SK-N-MC (cell line): Measurements from ENCODE around the gene GPC5.
A peak's percentile ranks its signal among the peaks of the same experiment; 100 is the strongest.
"Not testable (repeated sequence)": the region's sequence is repeated elsewhere in the genome, so short reads cannot be mapped to it uniquely, and the experiment has no call there.

Experiments used
- DNase-seq: peaks from one replicate; pipeline ENCODE4 v3.0.0-alpha.2; 2011; ENCODE audit warnings: low read depth, low spot score
- H3K27ac ChIP-seq: fragments of 200-600 bp; sonication (generic); 2 replicates; pipeline ENCODE4 v1.5.1; 2016; ENCODE audit warnings: mixed run types
- H3K36me3 ChIP-seq: fragments of 200-600 bp; sonication (generic); 2 replicates; pipeline ENCODE4 v1.6.1; 2017; ENCODE audit warnings: antibody characterized with exemption, low read length, mixed read lengths; ENCODE audit not compliant: insufficient read depth
- H3K4me3 ChIP-seq: fragments of 200-600 bp; sonication (generic); 2 replicates; pipeline ENCODE4 v1.5.1; 2016
- H3K9ac ChIP-seq: fragments of 200-600 bp; sonication (generic); 2 replicates; pipeline ENCODE4 v1.8.0; 2017; ENCODE audit warnings: mixed run types, mixed read lengths; ENCODE audit not compliant: insufficient read length
- H3K9me3 ChIP-seq: fragments of 200-600 bp; sonication (generic); 2 replicates; pipeline ENCODE4 v1.6.1; 2017; ENCODE audit warnings: low read depth, mild to moderate bottlenecking, antibody characterized with exemption, low read length, moderate library complexity, mixed read lengths
- EZH2 ChIP-seq: fragments of 200-600 bp; sonication (generic); IDR thresholded peaks from one replicate; pipeline ENCODE4 v1.6.1; 2017; ENCODE audit warnings: antibody characterized with exemption
- FOXP2 ChIP-seq: optimal IDR thresholded peaks from 2 replicates; pipeline ENCODE3; 2011; ENCODE audit warnings: mild to moderate bottlenecking, moderate library complexity; ENCODE audit not compliant: insufficient read depth; ENCODE audit errors: extremely low read length, control extremely low read depth
- POLR2AphosphoS5 ChIP-seq: IDR thresholded peaks from 2 replicates; pipeline ENCODE4 v1.6.1; 2012; ENCODE audit warnings: mild to moderate bottlenecking, low read depth, low read length, borderline replicate concordance

Gene GPC5

DNA sequence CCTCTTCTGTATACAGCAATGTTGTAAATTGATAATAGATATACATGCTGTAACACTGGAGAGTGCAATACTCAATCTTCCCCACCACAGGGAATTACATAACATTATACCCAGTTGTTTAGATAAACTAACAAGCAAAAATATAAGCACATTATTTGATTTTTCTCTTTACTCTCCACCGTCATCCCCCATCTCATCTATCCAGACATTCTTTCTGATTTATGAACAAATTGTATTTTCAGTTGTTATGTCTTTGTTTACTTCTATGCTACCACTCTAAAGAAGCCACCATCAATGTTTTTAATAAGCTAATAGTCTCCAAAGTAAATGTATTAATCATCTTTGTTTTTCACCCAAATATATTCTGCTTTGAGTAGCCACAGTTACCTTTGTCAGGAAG, 1337.5 kb downstream of the GPC5 start:
- H3K36me3 ChIP-seq = no peaks in the 10 kb centered on the region

DNA sequence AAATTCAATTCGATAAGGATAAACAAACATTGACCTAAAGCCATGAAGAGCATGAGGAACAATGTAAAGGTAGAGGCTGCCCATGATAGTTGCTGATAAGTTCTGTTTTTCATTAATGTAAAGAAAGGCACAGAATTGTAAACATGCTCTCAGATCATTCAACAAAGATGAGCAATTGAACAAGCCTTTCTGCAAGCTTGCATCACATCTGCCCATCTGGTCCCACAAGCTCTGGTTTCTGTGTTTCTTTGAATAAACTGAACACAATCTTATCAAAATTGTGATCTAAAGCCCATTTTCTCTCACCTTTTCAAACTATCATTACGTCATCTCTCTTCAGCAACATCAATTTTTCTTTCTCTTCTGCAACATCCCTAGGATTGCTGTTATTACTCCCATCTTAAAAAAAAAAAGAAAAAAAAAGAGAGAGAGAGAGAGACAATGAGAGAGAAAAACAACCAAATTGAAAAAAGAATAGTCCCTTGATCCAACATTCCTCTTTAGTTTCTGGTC, 1340.9 kb downstream of the GPC5 start:
- H3K9me3 ChIP-seq = no peaks in the 10 kb centered on the region
- DNase-seq = no peak
- H3K27ac ChIP-seq = no peak overlapping the region
- H3K9ac ChIP-seq = no peak overlapping the region
- H3K36me3 ChIP-seq = no peaks in the 10 kb centered on the region
- no peak overlapping the region for H3K4me3 ChIP-seq
- no peak for TF ChIP-seq EZH2
- TF ChIP-seq FOXP2 = no peak
- no peak for TF ChIP-seq POLR2AphosphoS5

More for the DNA sequence above, 1337.5 kb downstream of the GPC5 start:
- no peaks in the 10 kb centered on the region for H3K9me3 ChIP-seq
- no peak overlapping the region for H3K9ac ChIP-seq
- H3K27ac ChIP-seq = no peak overlapping the region
- no peak overlapping the region for H3K4me3 ChIP-seq
- no peak for TF ChIP-seq POLR2AphosphoS5
- no peak for TF ChIP-seq EZH2
- TF ChIP-seq FOXP2 = no peak
- DNase-seq = no peak

DNA sequence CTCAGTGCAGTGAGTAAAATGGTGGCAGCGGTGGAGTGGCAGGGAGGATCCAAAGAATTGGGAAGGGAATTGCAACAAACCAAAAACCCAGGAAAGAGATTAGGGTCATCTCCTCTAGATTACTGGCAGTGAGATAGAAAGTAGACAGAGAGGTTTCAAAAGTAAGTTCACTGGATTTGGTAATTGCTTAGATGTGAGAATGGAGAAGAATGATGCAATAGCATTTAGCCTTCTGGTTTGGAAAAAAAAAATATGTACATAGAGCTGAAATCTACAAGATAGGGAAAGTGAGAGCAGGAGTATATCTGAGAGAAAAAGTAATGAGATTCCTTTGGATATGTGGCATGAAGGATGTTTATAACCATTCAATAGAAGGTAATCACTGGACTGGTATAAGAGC, 1345.6 kb downstream of the GPC5 start:
- Histone ChIP-seq H3K4me3 (no peak overlapping the region), H3K9me3 (no peaks in the 10 kb centered on the region), H3K9ac (no peak overlapping the region), H3K27ac (no peak overlapping the region), H3K36me3 (no peaks in the 10 kb centered on the region)
- no peak for DNase-seq
- TF ChIP-seq POLR2AphosphoS5 = no peak
- TF ChIP-seq EZH2 = no peak
- TF ChIP-seq FOXP2 = no peak

- TF ChIP-seq FOXP2 = no peak
- no peak for TF ChIP-seq POLR2AphosphoS5
- no peak for TF ChIP-seq EZH2
- H3K9me3 ChIP-seq = no peaks in the 10 kb centered on the region
- DNase-seq = no peak
- no peak overlapping the region for H3K27ac ChIP-seq
- no peak overlapping the region for H3K9ac ChIP-seq
- H3K4me3 ChIP-seq = no peak overlapping the region
- no peaks in the 10 kb centered on the region for H3K36me3 ChIP-seq
These were observed 1346.8 kb downstream of the GPC5 start for GRCh38 chr13:92745258-92745657.

GRCh38 chr13:92752705-92753104, 1354.3 kb downstream of the GPC5 start:
- H3K4me3 ChIP-seq, DNase-seq, H3K9ac ChIP-seq: not testable (repeated sequence)

DNA sequence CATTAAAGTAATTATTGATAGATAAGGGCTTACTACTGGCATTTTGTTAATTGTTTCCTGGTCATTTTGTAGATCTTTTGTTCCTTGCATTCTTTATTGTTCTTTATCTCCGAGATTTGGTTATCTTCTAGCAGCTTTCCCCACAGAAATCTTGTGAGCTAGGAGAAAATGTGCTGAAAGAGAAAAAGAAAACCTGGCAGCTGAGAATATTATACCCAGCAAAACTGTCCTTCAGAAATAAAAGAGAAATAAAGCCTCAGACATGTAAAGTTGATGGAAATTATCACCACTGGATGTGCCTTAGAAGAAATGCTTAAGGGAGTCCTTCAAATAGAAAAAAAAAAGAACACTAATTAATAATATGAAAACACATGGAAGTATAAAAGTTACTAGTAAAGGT, 1363.3 kb downstream of the GPC5 start:
- no peak overlapping the region for H3K27ac ChIP-seq
- 0 out of 2 replicates have a peak, but pooled peaks cover 2% of the 10 kb centered on the region for H3K9me3 ChIP-seq
- TF ChIP-seq FOXP2 (no peak), POLR2AphosphoS5 (no peak), EZH2 (no peak)
- no peak overlapping the region for H3K9ac ChIP-seq
- no peak overlapping the region for H3K4me3 ChIP-seq
- no peaks in the 10 kb centered on the region for H3K36me3 ChIP-seq
- DNase-seq = no peak

More at GRCh38 chr13:92752705-92753104, 1354.3 kb downstream of the GPC5 start:
- not testable (repeated sequence) for H3K27ac ChIP-seq, H3K36me3 ChIP-seq, H3K9me3 ChIP-seq

GRCh38 chr13:92767468-92767867, 1369.0 kb downstream of the GPC5 start:
- H3K4me3 ChIP-seq = no peak overlapping the region
- no peak for TF ChIP-seq FOXP2
- TF ChIP-seq EZH2 = no peak
- no peak for TF ChIP-seq POLR2AphosphoS5

DNA sequence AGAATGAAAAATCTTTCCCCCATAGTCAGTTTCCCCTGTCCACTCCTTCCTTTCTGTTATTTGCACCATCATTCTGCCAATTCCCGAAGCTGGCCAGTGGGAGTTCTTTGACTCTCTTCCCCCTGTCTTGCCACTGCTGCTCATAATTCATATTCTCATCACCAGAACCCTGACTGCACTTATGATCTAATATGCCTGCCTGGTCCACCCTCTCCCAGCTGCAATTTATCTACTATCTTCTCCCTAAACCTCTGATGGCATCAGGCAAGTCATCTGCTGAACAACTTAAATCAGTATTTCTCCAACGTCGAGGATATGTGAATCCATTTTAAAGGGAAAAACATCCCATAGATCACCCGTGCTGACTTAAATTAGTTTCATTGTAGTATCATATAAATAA, 1370.2 kb downstream of the GPC5 start:
- Histone ChIP-seq H3K27ac (peak overlapping the region; percentile 93), H3K36me3 (no peaks in the 10 kb centered on the region), H3K9me3 (no peaks in the 10 kb centered on the region), H3K9ac (peak overlapping the region; percentile 44), H3K4me3 (no peak overlapping the region)
- DNase-seq = no peak
- no peak for TF ChIP-seq EZH2

More at GRCh38 chr13:92767468-92767867, 1369.0 kb downstream of the GPC5 start:
- Histone ChIP-seq H3K9me3 (no peaks in the 10 kb centered on the region), H3K27ac (no peak overlapping the region), H3K36me3 (no peaks in the 10 kb centered on the region), H3K9ac (no peak overlapping the region)
- DNase-seq = no peak

DNA sequence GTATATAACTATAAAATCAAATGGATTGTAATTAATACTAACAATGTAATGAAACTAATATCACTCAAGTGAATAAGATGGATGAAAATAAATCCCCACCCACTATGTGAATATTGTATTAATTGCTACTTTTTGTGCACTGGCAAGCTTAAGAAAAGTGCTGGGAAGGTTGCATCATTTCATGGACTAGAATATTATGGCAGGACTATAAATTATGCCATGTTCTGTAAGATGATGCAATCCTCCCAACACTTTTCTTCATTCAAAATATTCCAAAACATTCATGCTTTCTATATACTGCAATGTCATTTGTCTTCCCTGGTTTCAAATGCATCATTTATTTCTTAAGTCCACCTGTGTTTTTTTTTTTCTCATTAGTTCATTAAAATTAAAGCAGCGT, 1370.6 kb downstream of the GPC5 start:
- peak; percentile 77 for DNase-seq
- no peaks in the 10 kb centered on the region for H3K36me3 ChIP-seq

DNA sequence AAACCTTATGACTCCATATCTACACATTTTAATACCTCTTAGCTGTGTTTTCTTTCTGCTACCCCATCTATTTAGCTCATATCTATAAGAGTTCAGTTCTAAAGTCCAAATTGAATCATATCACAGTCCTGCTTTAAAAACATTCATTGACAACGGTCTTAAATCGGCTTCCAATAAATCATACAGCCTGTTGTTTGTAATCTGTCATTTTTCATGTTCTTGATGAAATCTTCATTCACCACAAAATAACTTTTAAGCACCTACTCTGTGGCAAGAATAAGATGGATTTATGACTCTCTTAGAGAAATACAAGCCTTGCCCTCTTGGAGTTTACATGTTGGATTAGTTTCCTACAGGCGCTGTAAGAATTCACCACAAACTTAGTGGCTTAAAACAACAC, 1377.2 kb downstream of the GPC5 start:
- no peak for DNase-seq
- no peak overlapping the region for H3K9ac ChIP-seq
- no peaks in the 10 kb centered on the region for H3K9me3 ChIP-seq
- H3K36me3 ChIP-seq = no peaks in the 10 kb centered on the region
- no peak overlapping the region for H3K4me3 ChIP-seq
- no peak overlapping the region for H3K27ac ChIP-seq
- TF ChIP-seq FOXP2 = no peak
- TF ChIP-seq EZH2 = no peak
- no peak for TF ChIP-seq POLR2AphosphoS5

More for the DNA sequence above, 1370.6 kb downstream of the GPC5 start:
- TF ChIP-seq FOXP2 (no peak), POLR2AphosphoS5 (no peak), EZH2 (no peak)
- Histone ChIP-seq H3K9me3 (no peaks in the 10 kb centered on the region), H3K4me3 (no peak overlapping the region), H3K9ac (peak overlapping the region; percentile 62), H3K27ac (peak overlapping the region; percentile 93)
